GM15510 (cell line): ENCODE data around the gene CAPZA1.

Source experiments
- POLR2A ChIP-seq: IDR thresholded peaks from 3 replicates; pipeline ENCODE4 v1.6.1; 2011; ENCODE audit warnings: borderline replicate concordance; ENCODE audit not compliant: insufficient read length; ENCODE audit errors: extremely low read depth

The CAPZA1 gene

GRCh38 chr1:112711670-112712069 is 92.0 kb downstream of the CAPZA1 start:
- no peak for TF ChIP-seq POLR2A

GRCh38 chr1:112712191-112712590 is 92.6 kb downstream of the CAPZA1 start:
- TF ChIP-seq POLR2A = no peak

- TF ChIP-seq POLR2A = no peak
Observed at GRCh38 chr1:112712701-112713128, 93.1 kb downstream of the CAPZA1 start.

- TF ChIP-seq POLR2A = no peak
Observed at GRCh38 chr1:112713466-112714312, 94.1 kb downstream of the CAPZA1 start.

GRCh38 chr1:112714313-112715263 is 95.0 kb downstream of the CAPZA1 start:
- TF ChIP-seq POLR2A = no peak

- TF ChIP-seq POLR2A = no peak
Observed at GRCh38 chr1:112715264-112716053, 95.8 kb downstream of the CAPZA1 start, which contains the start of gene PPM1J. PPM1J (minus strand) TSS chr1:112715332; CDS start chr1:112715301, 31 bp downstream.

- TF ChIP-seq POLR2A = no peak
Observed at GRCh38 chr1:112716133-112716720, 96.6 kb downstream of the CAPZA1 start.

- TF ChIP-seq POLR2A = no peak
Observed at GRCh38 chr1:112717263-112717873, 97.7 kb downstream of the CAPZA1 start.

GRCh38 chr1:112718691-112719418 is 99.2 kb downstream of the CAPZA1 start:
- no peak for TF ChIP-seq POLR2A

GRCh38 chr1:112719706-112720105 is 100.1 kb downstream of the CAPZA1 start:
- no peak for TF ChIP-seq POLR2A

GRCh38 chr1:112720800-112721199 is 101.2 kb downstream of the CAPZA1 start:
- TF ChIP-seq POLR2A = no peak
